A375 (cell line): ENCODE data around the gene KBTBD8. TPM values are rescaled to one million over a fixed set of nuclear protein-coding genes. Genes with fewer than 3 reads are reported as not detected.

Source experiments
- total RNA-seq: library from RNA; depleted of rRNA; stranded (reverse); fragments of >200 nt; shearing (Covaris generic); gene quantifications from 2 replicates; pipeline ENCODE4 v1.2.3, GENCODE V29; 2014; rRNA removed

Gene KBTBD8
- 2.1 and 5.7 TPM in 2 replicates for total RNA-seq

GRCh38 chr3:66998113-66998903 is at the start of gene KBTBD8:
KBTBD8 (plus strand) TSS chr3:66998307; CDS start chr3:66998356, 49 bp downstream.

